Measurements from ENCODE around the gene TMEM109. TPM values are rescaled to one million over a fixed set of nuclear protein-coding genes. Genes with fewer than 3 reads are reported as not detected.
A peak's percentile ranks its signal among the peaks of the same experiment; 100 is the strongest.

TMEM109 gene, protein sequence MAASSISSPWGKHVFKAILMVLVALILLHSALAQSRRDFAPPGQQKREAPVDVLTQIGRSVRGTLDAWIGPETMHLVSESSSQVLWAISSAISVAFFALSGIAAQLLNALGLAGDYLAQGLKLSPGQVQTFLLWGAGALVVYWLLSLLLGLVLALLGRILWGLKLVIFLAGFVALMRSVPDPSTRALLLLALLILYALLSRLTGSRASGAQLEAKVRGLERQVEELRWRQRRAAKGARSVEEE
- 100 to 1,000 TPM in 1 of 3 donors, 10 to 100 TPM in 2; 58.2 to 107 (median 83.5) TPM for polyA plus RNA-seq

DNA sequence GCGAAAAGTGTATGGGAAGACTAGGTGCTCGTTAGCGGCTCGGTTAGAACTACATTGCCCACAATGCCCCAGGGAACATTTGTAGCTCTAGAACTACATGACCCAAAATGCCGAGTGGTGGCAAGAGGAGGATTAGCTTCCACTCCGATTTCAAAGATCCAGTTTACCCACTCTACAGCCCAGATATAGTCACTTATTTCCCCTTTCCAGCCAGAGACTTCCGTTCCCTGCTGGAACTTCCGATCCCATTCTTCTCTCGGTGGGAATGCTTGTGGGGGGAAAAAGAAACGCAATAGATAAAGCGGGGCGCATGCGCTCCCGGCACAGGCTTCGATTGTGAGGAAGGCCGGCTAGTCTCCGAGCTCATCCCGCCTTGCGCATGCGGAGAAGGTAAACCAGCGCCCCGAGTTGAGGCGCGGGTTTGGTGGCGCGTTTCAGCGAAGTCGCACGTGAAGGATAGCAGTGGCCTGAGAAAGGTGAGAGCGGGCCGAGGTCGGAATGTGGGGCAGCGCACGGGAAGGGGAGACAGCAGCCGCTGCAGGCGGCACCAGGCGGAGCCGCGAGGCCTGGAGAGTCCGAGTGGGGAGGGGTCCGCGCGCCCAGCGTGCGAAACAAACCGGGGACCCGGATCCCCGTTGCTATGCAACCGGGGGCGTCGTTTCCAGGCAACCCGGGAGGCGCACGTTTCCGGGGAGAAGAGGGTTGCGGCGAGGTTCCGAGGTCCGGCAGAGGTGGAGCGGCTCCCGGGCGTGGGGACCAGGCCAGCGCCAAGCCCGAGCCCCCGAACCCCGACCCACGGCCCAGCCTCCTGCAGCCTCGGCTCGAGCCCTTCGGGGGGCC is at the start of gene TMEM109:
Gene TMEM109, plus strand, starts transcription at position 366 of the 840 bp plus-strand sequence. CDS start 5,536 bp downstream, outside the sequence.
- H3K27ac ChIP-seq (ENCODE audit: low read depth, low read length) = peak within 1 kb of the TSS; percentile 31
- WGBS, 3 donors = 0% methylated on average over 62 to 70 of the region's 70 CpGs

DNA sequence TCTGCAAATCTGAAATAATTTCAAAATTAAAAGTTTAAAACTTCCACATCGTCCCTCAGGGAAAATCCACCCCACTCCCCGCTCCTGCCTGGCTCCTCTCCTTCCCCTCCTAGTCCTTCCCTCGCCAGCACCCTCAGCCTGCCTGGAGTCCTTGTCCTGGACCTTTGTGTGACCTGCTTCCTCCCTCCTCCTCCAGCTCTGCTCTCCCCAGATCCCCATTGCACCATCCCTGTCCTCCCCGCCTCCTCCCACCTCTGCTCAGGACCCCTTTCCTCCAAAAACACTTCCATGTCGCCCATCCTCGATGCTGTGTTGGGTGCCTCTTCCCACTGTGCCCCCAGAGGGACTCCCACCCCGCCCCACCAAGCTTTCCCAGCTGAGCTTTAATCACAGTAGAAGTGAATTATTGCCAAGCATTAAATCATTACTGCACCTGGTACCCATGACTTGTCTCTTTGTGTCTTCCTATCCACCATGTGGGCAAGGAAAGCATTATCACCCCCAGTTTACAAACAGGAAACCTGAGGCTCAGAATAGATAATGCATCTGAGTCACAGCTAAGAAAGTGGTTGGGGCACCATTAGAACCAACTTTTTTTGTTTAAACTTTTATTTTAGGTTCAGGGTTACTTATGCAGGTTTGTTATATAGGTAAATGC is 49.0 kb upstream of the TMEM109 start:
- 59 to 76% (median 73%) methylated on average over 7 of the region's 7 CpGs for WGBS, 3 donors
- no peak overlapping the region for H3K27ac ChIP-seq (ENCODE audit: low read depth, low read length)

DNA sequence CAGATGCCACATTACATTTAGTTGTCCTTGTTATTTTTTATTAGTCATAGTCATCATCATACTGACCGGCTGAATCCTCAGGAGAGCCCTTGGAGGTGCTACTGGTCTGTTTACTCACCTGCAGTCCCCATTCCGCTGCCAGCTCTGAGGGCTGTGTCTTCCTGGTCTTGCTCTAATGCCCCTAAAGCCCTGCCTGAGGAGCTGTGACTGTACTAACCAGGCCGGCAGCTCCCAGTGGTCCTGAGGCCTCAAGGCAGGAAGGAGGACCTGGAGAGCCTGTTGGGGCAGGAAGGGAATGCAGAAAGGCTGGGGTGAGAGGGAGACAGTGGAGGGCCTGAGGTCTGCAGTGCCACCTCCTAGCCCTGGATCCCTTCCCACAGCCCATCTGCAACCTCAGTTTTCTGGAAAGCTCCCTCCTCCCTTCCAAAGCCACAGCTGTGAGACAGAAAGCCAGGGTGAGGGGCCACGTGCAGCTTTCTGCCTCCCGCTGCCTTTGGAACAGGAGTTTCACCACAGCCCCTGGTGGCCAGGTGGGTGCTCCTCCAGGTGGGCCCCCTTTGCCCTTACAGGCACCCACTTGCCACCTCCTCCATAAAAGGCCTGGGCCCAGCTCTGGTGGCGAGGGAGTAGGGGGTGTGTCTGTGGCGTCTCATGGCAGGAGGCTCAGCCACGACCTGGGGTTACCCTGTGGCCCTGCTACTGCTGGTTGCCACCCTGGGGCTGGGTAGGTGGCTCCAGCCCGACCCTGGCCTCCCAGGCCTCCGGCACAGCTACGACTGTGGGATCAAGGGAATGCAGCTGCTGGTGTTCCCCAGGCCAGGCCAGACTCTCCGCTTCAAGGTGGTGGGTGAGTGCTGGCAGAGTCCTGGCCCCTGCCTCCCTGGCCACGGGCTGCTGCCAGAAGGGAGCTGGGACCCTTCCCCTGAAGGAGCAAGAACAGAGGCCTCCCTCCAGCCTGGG is 46.8 kb upstream of the TMEM109 start, which contains the start of gene ZP1:
Gene ZP1, plus strand, starts transcription at position 632 of the 960 bp plus-strand sequence. Its CDS starts 20 bp downstream, at position 652.
- WGBS, 3 donors = 58 to 84% (median 79%) methylated on average over 13 of the region's 13 CpGs
- no peak within 1 kb of the TSS for H3K27ac ChIP-seq (ENCODE audit: low read depth, low read length)

DNA sequence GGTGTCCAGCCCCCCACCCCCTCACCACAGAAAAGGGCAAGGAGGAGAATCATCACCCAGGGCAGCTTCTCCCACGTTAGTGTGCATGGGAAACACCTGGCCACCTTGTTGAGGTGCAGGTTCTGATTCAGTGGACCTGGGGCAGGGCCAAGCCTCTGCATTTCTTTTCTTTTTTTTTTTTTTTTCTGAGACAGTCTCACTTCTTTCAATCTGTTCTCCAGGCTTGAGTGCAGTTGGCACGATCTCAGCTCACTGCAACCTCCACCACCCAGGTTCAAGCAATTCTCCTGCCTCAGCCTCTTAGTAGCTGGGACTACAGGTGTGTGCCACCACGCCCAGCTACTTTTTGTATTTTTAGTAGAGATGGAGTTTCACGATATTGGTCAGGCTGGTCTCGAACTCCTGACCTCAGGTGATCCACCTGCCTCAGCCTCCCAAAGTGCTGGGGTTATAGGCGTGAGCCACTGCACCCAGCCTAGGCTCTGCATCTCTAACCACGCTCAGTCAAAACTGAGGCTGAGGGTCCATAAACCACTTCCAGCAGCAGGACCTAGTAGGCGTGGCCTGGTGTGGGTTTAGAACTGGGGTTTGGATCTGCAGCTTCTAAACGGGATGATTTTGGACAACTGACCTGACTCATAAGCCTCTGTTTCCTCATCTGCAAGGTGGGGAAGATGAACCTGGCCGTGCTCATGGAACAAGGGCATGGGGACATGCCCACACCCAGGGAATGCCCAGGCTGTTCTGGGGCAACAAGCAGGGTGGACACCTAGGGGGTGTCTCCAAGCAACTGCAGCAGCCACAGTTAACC is 45.9 kb upstream of the TMEM109 start:
- 78 to 88% (median 85%) methylated on average over 10 of the region's 10 CpGs for WGBS, 3 donors
- H3K27ac ChIP-seq (ENCODE audit: low read depth, low read length) = no peak overlapping the region

DNA sequence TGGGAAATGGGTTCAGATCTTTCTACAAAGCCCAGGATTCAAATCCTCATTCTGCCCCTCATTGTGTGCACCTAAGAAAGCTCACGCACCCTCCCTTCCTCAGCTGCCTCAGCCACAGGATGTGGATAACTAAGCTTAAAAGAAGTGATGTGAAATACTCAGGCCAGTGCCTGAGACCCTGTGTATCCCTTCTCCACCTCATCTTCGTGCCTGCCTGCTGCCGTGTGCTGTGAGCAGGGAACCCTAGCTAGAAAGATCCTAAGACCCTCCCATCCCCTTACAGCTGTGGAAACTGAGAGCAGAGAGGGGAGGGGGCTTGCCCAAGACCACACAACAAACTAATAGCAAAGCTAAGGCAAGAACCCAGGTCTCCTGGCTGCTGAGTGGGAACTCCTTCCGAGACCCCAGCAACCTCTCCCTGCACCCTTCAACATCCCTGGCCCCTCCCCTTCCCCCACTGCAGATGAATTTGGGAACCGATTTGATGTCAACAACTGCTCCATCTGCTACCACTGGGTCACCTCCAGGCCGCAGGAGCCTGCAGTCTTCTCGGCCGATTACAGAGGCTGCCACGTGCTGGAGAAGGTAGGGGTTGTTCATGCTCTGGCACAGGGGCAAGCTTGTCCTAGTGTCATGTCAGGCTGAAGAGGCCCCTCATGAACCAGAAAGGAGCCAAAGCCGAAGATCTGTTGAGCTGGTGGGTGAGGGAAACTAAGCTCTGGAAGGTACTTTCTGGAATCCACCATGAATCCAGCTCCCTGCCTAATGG is 45.1 kb upstream of the TMEM109 start:
- WGBS, 3 donors = 78 to 91% (median 86%) methylated on average over 10 of the region's 10 CpGs
- no peak overlapping the region for H3K27ac ChIP-seq (ENCODE audit: low read depth, low read length)

DNA sequence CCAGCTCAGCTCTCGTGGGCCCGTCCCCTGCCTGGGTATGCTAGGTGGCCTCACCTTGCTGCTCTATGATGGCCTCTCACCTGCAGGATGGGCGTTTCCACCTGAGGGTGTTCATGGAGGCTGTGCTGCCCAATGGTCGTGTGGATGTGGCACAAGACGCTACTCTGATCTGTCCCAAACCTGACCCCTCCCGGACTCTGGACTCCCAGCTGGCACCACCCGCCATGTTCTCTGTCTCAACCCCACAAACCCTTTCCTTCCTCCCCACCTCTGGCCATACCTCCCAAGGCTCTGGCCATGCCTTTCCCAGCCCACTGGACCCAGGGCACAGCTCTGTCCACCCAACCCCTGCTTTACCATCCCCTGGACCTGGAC is 44.5 kb upstream of the TMEM109 start:
- WGBS, 3 donors = 87 to 96% (median 90%) methylated on average over 7 of the region's 7 CpGs

DNA sequence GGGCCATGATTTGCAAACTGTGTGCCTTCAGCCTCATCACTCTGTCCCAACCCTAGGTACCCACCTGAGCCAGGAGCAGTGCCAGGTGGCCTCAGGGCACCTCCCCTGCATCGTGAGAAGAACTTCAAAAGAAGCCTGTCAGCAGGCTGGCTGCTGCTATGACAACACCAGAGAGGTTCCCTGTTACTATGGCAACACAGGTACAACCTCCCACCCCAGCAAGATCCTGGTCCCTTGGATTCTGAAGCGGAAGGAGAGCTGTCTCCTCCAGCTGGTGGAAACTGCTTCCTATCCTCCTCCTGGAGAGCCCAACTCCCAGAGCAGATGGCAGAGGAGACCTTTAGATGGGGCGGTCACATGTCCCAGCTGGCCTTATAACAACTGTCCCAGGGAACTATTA is 43.7 kb upstream of the TMEM109 start:
- H3K27ac ChIP-seq (ENCODE audit: low read depth, low read length) = no peak overlapping the region
- WGBS, 3 donors = 69 to 81% (median 76%) methylated on average over 3 of the region's 3 CpGs

More for the DNA sequence above, 44.5 kb upstream of the TMEM109 start:
- no peak overlapping the region for H3K27ac ChIP-seq (ENCODE audit: low read depth, low read length)

DNA sequence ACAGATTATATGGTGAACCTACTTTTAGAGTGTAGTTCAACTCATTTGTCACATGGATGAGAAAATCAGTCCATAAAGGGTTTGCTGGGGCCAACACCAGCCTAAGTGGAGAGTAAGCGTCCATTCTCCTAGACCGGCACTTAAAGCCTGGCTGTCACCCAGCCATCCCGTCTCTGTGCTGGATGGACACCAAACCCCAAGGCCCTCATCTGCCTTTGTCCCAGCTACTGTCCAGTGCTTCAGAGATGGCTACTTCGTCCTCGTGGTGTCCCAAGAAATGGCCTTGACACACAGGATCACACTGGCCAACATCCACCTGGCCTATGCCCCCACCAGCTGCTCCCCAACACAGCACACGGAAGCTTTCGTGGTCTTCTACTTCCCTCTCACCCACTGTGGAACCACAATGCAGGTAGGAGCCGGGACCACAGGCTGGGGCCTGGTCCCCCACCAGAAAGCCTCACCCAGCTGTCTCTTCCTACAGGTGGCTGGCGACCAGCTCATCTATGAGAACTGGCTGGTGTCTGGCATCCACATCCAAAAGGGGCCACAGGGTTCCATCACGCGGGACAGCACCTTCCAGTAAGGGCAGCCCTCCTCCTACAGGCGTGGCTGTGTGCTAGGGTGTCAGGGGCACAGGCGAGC is 43.1 kb upstream of the TMEM109 start:
- WGBS, 3 donors = 71 to 80% (median 75%) methylated on average over 13 of the region's 13 CpGs
- H3K27ac ChIP-seq (ENCODE audit: low read depth, low read length) = no peak overlapping the region

DNA sequence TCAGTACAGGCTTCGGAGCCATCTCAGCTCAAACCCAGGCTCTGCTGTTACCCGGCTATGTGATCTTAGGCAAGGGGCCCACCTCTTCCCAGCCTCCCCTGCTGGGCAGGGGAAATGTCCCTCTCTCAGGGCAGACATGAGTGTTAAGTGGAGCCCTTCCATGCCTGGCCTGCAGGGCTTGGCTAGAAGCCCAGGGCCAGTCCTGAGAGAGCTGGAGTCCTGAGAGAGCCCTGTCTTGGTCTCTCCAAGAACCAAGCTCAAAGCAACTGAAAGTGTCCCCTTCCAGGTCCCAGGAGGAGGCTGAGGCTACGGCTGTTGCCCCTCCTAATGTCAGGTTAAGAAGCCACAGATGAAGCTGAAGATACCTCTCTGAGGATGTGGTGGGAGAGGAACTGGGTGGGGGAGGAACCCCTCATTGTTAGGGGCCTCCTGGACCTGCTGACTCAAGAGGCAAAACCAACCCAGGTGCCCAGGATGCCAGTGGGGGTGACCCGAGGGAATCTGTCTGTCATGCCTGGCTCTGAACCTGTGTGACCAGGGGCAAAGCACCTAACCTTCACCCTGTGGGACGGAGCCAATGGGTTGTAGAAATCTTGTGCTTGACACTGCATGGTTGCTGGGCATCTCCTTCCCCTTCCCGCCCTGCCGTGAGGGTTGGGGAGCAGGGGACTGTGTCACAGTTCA is 42.4 kb upstream of the TMEM109 start:
- no peak overlapping the region for H3K27ac ChIP-seq (ENCODE audit: low read depth, low read length)
- 60 to 85% (median 60%) methylated on average over 7 of the region's 7 CpGs for WGBS, 3 donors

DNA sequence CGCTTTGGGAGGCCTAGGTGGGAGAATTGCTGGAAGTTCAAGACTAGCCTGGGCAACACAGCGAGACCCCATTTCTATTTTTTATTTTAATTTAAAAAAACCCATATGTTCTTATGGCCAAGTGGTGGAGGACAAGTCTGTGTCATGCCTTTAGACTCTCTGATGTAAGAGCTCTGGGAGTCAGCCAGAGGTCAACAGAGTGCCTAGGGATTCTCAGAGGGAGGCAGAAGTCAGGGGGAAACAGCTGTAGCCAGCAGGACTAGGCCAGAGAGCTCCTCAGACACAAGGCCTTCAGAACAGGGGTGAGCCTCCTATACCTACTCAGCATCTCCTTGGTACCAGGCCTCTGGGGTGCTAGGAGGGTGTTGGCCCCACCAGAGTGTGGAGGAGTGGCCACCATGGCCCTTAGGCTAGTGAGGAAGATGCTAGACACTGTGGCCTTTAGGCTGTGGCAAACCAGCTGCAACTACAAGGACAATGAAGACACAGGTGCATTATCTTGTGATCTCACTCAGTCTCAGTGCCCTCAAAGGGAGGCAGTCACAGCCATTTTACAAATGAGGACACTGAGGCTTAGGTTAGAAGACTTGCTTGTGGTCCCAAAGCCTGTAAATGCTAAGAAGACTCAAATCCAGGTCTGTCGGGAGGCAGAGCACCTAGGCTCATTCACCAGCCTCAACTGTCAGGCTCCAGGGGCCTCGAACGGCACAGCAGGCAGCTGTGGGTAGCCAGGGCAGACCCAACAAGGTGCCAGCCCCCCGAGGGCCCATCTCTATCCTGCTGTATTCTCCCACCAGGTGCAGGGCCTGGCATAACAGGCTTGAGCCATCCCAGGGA is 41.6 kb upstream of the TMEM109 start:
- 78 to 88% (median 79%) methylated on average over 6 of the region's 6 CpGs for WGBS, 3 donors
- no peak overlapping the region for H3K27ac ChIP-seq (ENCODE audit: low read depth, low read length)

DNA sequence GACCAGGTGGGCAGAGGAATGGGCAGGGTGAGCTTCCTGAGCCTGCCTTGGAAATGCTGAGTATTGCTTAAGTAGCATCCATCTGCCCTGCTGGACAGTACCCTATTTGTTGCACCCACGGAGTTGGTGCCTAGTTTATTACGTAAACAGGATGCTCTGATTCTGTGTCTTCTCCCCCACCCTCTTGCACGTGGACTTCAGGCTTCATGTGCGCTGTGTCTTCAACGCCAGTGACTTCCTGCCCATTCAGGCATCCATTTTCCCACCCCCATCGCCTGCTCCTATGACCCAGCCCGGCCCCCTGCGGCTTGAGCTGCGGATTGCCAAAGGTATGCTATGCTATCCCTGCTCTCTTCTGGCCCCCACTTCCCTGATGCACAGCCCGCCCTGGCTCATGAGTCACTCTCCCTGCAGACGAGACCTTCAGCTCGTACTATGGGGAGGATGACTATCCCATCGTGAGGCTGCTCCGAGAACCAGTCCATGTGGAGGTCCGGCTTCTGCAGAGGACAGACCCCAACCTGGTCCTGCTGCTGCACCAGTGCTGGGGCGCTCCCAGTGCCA is 40.9 kb upstream of the TMEM109 start:
- WGBS, 3 donors = 44 to 75% (median 55%) methylated on average over 16 of the region's 16 CpGs
- no peak overlapping the region for H3K27ac ChIP-seq (ENCODE audit: low read depth, low read length)

DNA sequence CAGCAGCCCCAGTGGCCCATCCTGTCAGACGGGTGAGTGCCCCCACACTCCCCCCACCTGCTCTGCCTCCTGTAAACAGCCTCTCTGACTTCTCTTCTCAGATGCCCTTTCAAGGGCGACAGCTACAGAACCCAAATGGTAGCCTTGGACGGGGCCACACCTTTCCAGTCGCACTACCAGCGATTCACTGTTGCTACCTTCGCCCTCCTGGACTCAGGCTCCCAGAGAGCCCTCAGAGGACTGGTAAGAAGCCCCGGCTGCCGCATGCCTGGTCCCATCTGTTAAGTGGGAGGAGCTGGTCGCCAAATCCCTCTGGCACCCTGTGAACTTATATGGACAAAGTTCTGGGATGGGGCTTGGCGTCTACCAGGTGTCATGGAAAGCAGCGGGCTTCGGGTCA is 40.4 kb upstream of the TMEM109 start:
- WGBS, 3 donors = 78 to 89% (median 85%) methylated on average over 12 of the region's 12 CpGs
- H3K27ac ChIP-seq (ENCODE audit: low read depth, low read length) = no peak overlapping the region

DNA sequence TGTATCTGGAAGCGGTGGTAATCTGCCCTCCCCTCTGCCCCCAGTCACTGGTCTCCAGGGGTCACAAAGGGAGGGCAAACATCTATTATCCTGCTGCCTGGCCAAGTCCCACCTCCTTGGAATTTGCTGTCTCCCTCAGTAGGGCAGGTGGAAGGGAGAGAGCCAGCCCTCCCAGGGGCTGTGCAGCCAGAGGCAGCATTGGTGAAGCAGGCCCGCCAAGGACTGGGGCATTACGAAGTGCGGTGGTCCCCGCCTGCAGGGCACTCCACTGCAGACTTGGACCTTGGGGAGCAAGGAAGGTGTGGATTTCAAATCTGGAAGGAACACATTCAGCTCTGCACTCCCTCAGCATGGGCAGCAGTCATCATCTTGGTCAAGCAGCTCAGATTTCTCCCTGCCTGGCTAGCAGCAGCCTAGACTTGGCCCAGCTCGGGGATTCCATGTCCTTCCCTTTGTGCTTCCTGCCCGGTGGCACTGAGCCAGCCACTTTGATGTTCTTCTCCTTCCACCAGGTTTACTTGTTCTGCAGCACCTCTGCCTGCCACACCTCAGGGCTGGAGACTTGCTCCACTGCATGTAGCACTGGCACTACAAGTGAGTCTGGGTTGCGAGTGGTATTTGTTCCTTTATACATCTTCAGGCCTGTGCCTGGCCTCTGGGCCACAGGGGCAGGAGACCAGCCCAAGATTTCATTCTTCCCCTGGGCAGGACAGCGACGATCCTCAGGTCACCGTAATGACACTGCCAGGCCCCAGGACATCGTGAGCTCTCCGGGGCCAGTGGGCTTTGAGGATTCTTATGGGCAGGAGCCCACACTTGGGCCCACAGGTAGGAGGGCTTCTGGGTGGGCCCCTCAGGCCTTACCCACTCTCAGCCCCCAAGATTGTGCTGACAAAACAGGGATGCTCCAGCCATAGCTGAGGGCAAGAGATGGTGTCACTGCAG is 39.3 kb upstream of the TMEM109 start:
- 88 to 89% (median 89%) methylated on average over 13 of the region's 13 CpGs for WGBS, 3 donors
- H3K27ac ChIP-seq (ENCODE audit: low read depth, low read length) = no peak overlapping the region
